IPS-18c (cell line): ENCODE measurements around the gene DISC1.

Source experiments
- H3K4me3 ChIP-seq: 2 replicates; pipeline ENCODE4 v1.7.0; 2013; ENCODE audit warnings: low read depth, mild to moderate bottlenecking, low read length, moderate library complexity; ENCODE audit not compliant: insufficient read depth
- H3K9me3 ChIP-seq: one replicate; pipeline ENCODE4 v1.6.1; 2013; ENCODE audit warnings: mild to moderate bottlenecking, low read length, moderate library complexity; ENCODE audit not compliant: control insufficient read depth, insufficient read depth

The DISC1 gene

DNA sequence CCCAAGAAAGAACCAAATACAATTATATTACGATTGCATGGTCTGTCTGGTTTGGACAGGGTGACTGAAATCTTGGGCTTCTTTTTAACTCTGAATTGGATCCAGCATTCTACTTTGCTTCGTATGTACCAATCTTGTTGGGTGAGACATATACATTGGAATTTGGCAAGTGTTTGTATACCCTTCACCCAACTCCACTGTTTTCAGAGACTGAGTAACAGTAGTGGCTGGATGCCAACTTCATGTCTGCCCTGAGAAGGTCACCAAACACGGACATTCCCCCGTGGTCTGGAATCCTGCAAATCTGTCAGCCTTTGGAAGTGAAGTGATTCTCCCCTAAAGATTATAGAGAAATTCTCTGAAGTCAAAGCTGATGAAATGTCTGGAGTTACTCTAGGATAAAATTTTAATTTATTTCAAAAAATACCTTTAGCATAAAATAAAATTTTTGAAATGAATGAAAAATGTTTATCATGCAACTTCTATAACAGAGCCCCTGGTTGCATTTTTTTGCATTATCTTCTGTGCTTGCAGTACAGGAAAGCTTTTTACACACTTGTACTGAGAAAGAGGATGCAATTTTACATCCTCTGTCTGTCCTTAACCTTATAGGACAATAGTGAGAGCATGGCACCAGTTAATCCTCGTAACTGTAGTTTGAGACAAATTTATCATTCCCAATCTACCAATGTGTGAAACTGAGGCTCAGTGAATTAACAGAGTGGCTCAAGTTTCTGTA is 201.8 kb downstream of the DISC1 start:
- Histone ChIP-seq H3K4me3 (no peak overlapping the region), H3K9me3 (no peaks in the 10 kb centered on the region)

DNA sequence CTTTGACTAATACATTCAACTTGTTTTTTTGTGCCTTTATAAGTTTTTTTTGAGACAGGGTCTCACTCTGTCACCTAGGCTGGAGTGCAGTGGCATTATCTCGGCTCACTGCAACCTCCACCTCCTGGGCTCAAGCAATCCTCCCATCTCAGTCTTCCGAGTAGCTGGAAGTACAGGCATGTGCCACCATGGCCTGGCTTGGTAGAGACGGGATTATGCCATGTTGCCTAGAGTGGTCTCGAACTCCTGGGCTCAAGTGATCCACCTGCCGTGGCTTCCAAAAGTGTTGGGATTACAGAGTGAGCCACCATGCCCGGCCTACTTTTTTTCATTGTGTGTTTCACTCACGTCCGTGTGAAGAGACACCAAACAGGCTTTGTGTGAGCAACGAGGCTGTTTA is 202.7 kb downstream of the DISC1 start:
- Histone ChIP-seq H3K4me3 (no peak overlapping the region), H3K9me3 (no peaks in the 10 kb centered on the region)

DNA sequence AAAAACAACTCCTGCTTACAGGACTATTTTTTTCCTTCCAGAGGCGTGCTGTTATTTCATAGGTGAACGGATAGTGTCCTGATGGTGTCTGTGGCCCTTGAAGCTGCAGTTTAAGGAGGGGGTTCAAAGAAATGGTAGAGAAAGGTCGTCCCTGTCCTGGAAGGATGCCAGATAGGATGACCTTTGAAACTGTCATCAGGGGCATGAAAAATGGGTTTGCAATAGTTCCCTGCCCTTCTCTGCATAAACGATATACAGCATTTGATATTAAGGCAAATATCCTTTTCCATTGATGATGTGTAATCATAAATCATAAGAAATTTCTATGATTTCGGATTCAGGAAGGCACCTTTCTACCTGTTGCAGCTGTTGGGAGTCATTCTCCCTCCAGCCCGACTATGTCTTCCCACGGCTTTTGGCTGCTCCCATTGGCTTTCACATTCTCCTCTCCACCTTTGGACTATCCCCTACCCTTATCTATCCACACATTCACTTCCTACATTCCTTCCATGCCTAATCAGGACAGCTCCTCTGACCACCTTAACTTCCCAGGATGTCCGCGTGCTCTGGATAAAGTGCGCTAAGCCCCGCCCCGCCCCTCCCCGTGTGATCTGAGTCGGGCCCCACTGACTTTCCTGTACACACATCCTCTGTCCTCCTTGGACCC is 209.8 kb downstream of the DISC1 start:
- H3K9me3 ChIP-seq = no peaks in the 10 kb centered on the region

DNA sequence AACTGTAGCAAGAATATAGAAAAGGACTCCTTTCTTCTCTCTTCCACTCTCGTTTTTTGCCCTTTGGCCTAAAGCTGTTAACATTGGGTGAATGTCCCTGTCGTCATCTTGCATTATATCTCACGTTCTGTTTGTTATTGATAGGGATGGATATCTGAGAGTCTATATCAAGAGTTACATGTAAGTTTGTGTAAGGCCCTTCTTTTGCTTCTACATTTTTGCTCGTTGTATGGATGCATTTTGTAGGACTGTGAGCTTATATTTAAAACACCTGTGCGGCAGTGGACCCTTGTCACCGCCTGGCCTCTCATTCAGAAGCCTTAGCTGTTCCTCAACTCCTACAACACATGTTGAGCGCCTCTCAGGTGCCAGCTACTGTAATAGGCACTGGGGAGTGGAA is 211.9 kb downstream of the DISC1 start:
- no peaks in the 10 kb centered on the region for H3K9me3 ChIP-seq
- no peak overlapping the region for H3K4me3 ChIP-seq

More for the DNA sequence above, 209.8 kb downstream of the DISC1 start:
- no peak overlapping the region for H3K4me3 ChIP-seq

DNA sequence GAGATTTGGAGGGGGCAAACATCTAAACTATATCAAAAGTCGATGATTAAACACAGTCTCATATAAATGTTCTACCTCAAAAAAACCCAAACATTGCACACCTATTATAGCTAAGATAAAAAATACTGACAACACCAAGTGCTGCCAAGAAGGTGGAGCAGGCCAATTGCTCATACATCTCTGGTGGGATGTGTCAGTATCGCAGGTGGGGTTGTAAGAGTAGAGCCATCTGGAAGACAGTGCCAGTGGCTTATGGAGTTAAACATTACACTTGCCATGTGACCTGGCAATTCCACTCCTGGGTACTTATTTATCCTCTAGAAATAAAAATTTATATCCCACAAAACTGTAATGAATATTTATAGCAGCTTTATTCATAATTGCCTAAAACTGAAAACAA is 213.4 kb downstream of the DISC1 start:
- Histone ChIP-seq H3K9me3 (no peaks in the 10 kb centered on the region), H3K4me3 (no peak overlapping the region)

DNA sequence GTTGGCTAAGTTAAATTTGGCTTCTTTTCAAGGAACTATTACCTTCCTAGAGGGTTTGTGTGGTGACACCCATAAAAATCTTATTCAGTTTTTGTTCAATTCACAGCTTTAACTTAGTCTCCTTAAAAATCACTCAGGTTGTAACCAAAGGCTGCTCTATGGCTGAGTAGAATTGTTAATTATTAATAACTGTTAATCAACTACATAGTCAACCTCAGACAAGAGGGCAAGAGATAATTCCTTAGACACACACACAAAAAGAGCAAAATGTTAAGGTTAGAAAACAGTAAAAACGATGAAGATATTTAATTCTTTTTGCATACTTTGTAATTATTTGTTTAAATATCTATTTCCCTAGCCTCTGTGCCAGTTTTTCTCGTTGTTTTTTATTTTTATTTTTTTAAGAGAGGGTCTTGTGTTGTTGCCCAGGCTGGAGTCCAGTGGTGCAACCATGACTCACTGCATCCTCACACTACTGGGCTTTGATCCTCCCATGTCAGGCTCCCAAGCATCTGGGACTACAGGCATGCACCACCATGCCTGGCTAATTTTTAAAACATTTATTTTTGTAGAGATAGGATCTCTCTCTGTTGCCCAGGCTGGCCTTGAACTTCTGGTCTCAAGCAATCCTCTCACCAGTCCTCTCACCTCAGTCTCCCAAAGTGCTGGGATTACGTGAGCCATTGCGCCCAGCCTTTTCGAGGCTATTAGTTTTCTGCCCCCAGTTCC is 215.2 kb downstream of the DISC1 start:
- Histone ChIP-seq H3K4me3 (no peak overlapping the region), H3K9me3 (no peaks in the 10 kb centered on the region)

DNA sequence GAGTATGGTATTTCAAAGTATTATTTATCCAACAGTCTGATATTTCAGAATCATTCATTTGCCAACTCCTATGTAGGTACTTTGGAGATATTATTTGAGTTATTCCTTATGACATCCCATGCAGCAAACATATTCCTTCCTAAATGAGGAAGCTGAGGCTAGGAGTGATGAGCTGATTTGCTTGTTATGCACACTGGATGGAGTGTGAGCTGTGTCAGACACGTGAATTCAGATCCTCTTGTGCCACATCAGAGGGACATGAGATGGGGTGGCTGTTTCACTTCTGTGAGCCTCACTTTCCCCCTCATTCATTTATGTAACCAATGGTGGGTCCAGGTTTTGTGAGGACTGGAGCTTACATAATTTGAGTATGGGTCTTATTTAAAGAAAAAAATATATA is 215.9 kb downstream of the DISC1 start:
- H3K9me3 ChIP-seq = no peaks in the 10 kb centered on the region

DNA sequence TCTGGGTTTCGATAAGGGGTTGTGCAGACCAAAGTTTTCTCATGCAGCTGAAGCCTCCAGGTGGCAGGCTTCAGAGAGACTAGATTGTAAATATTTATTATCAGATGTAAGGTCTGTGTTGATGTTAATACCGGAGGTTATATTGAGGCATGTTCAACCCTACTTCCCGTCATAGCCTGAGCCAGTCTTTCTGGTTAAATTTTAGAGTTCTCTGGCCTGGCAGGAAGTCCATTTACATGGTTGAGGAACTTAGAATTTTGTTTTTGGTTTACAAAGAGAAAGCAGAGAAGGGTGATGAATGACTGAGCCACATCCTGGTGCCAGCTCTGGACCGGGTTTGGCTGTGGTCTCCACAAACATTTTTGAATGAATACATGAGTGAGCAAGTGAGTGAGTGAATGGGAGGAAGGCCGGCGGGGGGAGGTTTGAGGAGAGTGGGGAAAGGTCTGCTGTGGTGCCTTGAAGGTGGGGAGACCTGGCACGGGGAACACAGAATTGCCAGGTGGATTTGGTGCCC is 218.5 kb downstream of the DISC1 start:
- no peaks in the 10 kb centered on the region for H3K9me3 ChIP-seq
- H3K4me3 ChIP-seq = no peak overlapping the region

More for the DNA sequence above, 215.9 kb downstream of the DISC1 start:
- no peak overlapping the region for H3K4me3 ChIP-seq

DNA sequence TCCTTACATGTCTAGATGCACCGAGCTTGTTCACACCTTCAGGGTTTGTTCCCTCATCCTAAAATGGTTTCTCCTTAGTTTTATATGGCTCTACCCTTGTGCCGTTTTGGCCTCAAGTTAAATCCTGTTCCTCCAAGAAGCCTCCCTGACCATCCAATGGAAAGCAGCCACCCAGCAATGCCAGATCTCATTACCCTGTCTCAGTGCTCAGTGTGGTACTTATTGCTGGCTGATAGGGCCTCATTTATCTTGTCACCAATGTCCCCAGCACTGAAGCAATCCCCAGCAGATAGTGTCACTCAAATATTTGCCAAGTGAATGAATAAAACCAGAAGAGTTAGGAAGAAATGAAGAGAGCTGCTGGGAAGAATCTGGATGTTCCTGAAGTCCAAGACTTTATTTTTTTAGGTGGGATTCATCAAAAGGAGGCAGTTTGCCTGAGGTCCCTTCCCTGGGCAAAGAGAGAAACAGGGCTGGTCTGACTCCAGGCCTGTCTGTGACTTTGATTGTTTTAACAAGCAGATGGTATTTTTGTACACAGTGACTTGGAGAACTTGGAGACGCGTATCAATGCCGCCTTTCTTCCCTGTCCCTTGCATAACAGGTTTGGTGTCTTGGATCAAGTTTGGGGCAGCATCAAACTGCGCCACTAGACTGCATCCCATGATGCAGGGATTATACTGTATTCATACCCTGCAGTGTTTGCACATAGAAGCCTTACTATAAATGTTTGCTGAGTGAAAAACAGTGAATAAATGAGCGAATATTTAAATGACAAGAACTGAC is 221.2 kb downstream of the DISC1 start:
- H3K9me3 ChIP-seq = no peaks in the 10 kb centered on the region
- H3K4me3 ChIP-seq = no peak overlapping the region

DNA sequence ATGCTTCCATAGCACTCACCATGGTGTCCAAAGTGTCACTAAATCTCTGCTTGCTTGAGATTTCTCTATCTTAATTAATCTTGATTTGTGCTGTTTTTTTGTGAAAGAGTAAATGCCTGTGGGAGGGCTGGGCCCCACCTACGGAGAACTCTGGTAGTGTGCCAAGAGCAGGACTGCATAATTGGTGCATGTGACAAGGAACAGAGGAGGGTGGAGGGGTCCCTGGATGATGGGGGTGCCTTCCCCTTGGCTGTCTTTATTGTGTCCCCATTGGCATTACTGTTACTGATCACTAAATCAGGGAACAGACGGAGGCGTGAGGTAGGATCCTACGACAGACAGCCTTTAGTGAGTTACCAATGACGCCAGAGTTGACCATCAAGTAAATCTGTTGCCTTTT is 223.4 kb downstream of the DISC1 start:
- Histone ChIP-seq H3K9me3 (no peaks in the 10 kb centered on the region), H3K4me3 (no peak overlapping the region)

DNA sequence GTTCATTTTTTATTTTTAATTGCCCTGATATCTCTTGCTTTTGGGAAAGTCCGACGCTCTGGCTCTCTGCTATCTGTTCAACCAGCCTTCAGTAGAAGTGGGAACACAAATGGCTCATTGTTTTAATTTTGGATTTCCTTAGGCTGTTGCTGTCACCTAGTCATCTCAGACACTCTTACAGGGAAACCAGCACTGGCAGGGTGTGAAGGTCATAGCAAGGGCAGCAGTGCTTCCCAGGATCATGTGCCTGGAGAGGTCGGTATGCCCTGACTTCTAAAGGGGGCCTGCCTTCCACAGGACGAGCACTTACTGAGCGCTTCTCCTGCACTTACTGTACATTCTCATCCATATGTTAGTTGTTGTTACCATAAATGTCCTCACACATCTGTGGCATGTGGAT is 224.2 kb downstream of the DISC1 start:
- H3K4me3 ChIP-seq = no peak overlapping the region
- no peaks in the 10 kb centered on the region for H3K9me3 ChIP-seq

DNA sequence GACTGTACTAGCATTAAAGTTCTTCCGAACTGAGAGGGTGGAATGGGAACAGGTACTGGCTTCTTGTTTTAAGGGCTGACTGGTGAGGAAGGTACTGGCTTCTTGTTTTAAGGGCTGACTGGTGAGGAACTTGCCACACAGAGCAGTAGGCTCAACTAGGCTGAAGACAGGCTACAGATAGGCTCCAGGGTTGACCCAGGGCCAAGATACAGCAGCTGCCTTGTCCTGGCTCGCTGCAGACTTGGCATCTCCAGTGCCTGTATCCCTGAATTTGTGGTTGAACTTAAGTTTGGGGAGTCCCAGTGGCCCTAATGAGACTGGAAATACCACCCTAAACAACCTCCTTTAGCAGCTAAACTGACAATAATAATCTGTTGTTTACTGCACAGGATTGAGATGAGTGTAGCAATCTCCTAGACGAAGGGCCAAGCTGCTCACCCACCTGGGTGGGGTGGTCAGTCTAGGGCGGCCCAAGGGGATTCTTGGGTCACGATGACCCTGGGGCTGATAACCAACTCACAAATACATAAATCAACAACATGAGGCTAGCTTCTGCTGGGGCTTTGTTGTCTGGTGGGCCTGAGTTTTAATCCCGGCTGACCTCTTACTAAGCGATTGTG is 227.1 kb downstream of the DISC1 start:
- H3K9me3 ChIP-seq = no peaks in the 10 kb centered on the region
- no peak overlapping the region for H3K4me3 ChIP-seq

DNA sequence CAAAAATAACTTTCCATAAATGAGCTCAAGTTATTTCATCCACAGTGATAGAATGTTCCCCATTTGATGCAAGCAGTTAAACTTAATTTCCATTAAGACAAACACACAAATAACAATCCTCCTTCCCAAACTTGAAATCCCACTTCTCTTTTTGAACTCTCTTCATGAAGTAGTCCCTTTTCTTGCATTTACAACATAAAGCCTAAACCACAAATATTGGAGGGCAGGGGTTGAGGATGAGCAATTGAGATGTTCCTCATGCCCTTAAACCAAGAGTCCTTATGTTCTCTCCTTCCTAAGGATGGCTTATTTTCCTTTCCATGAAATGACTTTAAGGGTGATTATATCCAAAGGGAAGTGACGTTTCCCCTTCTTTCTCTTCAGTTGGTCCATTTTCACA is 228.8 kb downstream of the DISC1 start:
- Histone ChIP-seq H3K4me3 (no peak overlapping the region), H3K9me3 (no peaks in the 10 kb centered on the region)

DNA sequence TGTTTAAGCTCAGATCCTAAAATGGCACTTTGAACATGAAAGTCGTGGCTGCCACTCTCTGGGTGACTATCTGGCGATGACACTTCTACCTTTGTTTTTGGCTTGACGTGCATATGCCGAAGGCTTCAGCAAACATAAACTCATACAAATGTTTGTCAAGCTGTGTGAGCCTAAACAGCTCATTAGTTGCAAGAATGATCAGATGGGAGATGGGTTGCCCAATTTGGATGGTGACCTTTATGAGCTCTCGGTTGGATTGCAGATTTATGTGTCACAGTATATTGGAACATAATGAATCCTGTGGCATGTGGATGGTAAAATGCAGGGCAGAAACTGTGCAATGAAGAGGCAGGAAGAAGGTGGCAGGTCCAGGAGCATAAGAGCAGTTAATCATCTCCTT is 229.3 kb downstream of the DISC1 start:
- Histone ChIP-seq H3K9me3 (no peaks in the 10 kb centered on the region), H3K4me3 (no peak overlapping the region)

DNA sequence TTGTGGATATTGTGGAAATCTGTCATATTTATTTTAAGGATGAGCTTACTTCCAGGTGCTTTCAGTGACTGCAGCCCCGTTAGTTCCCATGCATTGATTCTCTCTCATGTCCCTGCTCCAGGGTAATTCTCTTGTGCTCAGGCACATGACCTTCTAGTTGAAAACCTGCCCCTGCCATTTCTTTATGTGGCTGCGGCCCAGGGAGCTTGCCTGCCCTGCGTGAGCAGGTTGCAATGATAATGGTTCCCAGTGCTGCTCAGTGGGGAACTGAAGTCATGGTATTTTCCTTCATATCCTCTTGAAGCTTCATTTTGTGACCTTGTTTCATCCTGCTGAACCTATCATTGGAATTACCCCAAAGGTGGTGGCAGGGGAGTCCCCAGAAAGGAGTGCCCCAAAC is 229.8 kb downstream of the DISC1 start:
- H3K4me3 ChIP-seq = no peak overlapping the region
- H3K9me3 ChIP-seq = no peaks in the 10 kb centered on the region

DNA sequence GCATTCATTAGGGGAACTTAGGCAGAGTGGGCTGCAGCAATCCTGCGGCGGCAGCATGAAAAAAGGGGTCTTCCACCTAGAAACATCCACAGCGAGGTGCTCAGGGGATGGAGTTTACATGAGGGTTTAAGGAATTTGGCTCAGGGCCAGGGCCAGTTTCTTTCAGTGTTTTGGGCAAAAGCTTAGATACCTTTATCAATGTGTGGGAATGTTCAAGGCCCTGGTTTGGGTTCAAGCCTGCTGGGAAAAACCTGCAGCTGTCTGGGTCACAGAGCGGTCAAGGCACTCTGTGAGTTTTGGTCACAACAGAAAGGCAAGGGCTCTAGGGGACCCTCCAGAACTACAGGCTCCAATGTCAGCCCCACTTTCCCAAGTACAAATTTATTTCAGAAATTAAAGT is 230.3 kb downstream of the DISC1 start:
- H3K4me3 ChIP-seq = no peak overlapping the region

DNA sequence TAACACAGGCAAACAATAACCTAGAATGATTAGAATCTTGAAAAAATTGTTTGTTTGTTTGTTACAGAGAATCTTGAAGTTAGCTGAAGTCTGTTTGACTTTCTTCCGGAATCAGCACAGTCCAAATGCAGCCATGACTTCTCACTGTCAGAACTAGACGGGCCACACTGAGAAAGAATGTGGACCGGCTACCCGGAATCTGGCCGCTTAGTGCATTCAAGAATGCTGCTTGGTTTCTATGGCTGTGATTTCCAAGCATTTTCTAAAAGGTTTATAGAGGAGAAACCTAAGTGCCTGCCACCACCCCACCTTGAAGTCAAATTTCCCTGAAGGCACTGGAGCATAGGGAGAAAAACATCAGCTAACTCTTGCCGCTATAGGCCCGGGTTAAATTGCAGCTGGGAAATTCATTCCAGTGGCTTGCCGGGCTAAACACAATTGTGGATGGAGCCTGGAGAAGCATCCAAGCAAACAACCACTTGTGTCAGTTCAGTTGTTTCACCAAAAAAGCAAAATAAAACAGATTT is 231.1 kb downstream of the DISC1 start:
- H3K4me3 ChIP-seq = no peak overlapping the region
- H3K9me3 ChIP-seq = no peaks in the 10 kb centered on the region

More for the DNA sequence above, 230.3 kb downstream of the DISC1 start:
- H3K9me3 ChIP-seq = no peaks in the 10 kb centered on the region
